HG03460 (cell line): Measurements from ENCODE around the gene IL1RAPL2.
"Not testable (repeated sequence)": the region's sequence is repeated elsewhere in the genome, so short reads cannot be mapped to it uniquely, and the experiment has no call there.

Experiments used
- ATAC-seq: cut with Tn5 transposase; IDR thresholded peaks from one replicate; pipeline ENCODE4 v1.9.1; 2021; ENCODE audit not compliant: unreplicated experiment

The IL1RAPL2 gene

GRCh38 chrX:105758754-105759153 is 1192.8 kb downstream of the IL1RAPL2 start:
- ATAC-seq, result no peak

DNA sequence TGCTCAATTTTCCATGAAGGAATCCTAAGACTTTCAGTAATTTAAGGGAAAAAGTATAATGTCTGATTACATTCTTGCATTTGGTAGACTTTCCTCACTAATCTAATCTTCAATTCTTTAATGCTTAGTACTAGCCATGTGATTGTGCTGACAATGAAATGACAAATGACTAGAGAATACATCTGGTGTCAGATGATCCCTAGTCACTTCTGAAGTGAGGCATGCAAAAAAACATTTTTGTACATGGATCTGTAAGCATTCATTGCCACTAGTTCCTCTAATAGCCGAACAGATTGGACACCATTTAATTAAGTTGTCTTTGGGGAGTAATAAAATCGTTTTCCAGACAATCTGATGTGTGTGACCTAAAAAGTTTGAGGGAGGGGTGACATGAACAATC is 1193.6 kb downstream of the IL1RAPL2 start:
- ATAC-seq, result no peak

GRCh38 chrX:105765691-105766090 is 1199.7 kb downstream of the IL1RAPL2 start:
- ATAC-seq, result no peak

DNA sequence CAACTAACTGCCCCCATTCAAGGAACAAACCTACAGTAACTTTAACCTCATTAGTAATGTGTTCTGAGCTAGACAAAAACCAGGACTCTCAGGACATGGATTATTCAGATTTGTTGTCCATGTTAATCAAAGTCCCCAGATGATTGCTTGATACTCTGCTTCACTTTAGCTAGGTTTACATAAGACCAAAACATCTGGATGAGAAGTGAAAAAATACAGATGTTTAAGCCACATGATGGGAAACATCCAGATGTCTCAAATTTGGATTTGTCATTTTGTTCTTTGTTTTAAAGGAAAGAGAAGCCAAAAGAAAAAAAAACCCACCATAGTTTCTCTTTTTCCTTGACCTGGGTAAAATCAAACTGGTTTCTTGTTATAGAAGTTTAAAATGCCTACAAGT is 1207.8 kb downstream of the IL1RAPL2 start:
- ATAC-seq, result no peak

- ATAC-seq, result no peak
Observed at GRCh38 chrX:105775679-105776078, 1209.7 kb downstream of the IL1RAPL2 start.

- no peak for ATAC-seq
Observed at GRCh38 chrX:105781804-105782203, 1215.8 kb downstream of the IL1RAPL2 start.

DNA sequence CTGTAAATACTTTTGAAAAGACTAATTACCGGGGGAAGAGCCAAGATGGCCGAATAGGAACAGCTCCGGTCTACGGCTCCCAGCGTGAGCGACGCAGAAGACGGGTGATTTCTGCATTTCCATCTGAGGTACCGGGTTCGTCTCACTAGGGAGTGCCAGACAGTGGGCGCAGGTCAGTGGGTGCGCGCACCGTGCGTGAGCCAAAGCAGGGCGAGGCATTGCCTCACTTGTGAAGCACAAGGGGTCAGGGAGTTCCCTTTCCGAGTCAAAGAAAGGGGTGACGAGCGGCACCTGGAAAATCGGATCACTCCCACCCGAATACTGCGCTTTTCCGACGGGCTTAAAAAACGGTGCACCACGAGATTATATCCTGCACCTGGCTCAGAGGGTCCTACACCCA is 1230.9 kb downstream of the IL1RAPL2 start:
- not testable (repeated sequence) for ATAC-seq

- ATAC-seq, result no peak
Observed at GRCh38 chrX:105803891-105804290, 1237.9 kb downstream of the IL1RAPL2 start.

GRCh38 chrX:105805655-105806054 is 1239.7 kb downstream of the IL1RAPL2 start:
- not testable (repeated sequence) for ATAC-seq

- no peak for ATAC-seq
Observed at GRCh38 chrX:105816517-105816916, 1250.5 kb downstream of the IL1RAPL2 start.
